HCT116 (cell line): ENCODE data around the gene BSND.

Experiments
- CEBPB ChIP-seq: IDR thresholded peaks from 2 replicates; pipeline ENCODE4 v1.6.1; 2012; ENCODE audit warnings: low read depth
- CTCF ChIP-seq, 3 experiments: fragments of 200-600 bp in 1 of 3; sonication (generic) in 1 of 3; IDR thresholded peaks in 2 of 3; conservative IDR thresholded peaks in 1 of 3; 2 replicates each; pipeline ENCODE4 v1.5.1; 2012 to 2017; ENCODE audit warnings: low read depth in 2 of 3, low read length in 2 of 3, antibody characterized with exemption in 1 of 3, borderline replicate concordance in 1 of 3, control low read depth in 1 of 3, mild to moderate bottlenecking in 1 of 3, mixed read lengths in 1 of 3, mixed run types in 1 of 3, moderate library complexity in 1 of 3; ENCODE audit not compliant: insufficient read depth in 1 of 3
- ELF1 ChIP-seq: IDR thresholded peaks from 2 replicates; pipeline ENCODE4 v1.6.1; 2012; ENCODE audit warnings: low read depth, borderline replicate concordance
- MAX ChIP-seq: IDR thresholded peaks from 2 replicates; pipeline ENCODE4 v1.6.1; 2012
- POLR2A ChIP-seq: IDR thresholded peaks from 2 replicates; pipeline ENCODE4 v1.7.0; 2011; ENCODE audit warnings: borderline replicate concordance; ENCODE audit not compliant: insufficient read depth, insufficient read length; ENCODE audit errors: extremely low read depth
- RAD21 ChIP-seq: IDR thresholded peaks from 2 replicates; pipeline ENCODE4 v1.6.1; 2012; ENCODE audit warnings: low read depth, mild to moderate bottlenecking
- SP1 ChIP-seq: IDR thresholded peaks from 2 replicates; pipeline ENCODE4 v1.6.1; 2012; ENCODE audit warnings: low read depth
- ZFX ChIP-seq: fragments of 450-650 bp; IDR thresholded peaks from 2 replicates; pipeline ENCODE4 v1.6.1; 2017

- TF ChIP-seq CTCF (IDR thresholded peaks at IDR 0.05 in 2 of 3, conservative IDR thresholded peaks at IDR 0.05 in 1 of 3; ENCODE audit: borderline replicate concordance in 1 of 3, insufficient read depth in 1 of 3, low read depth in 2 of 3, low read length in 2 of 3) (no peak), RAD21 (no peak), ZFX (no peak), MAX (no peak), CEBPB (no peak), ELF1 (no peak), POLR2A (no peak), SP1 (no peak)
Observed at GRCh38 chr1:55051169-55051568, 52.4 kb downstream of the BSND start.
